HG03280 (cell line): Measurements from ENCODE around the gene MVB12B.

ENCODE experiments used
- ATAC-seq: cut with Tn5 transposase; IDR thresholded peaks from one replicate; pipeline ENCODE4 v1.9.1; 2021; ENCODE audit warnings: mild to moderate bottlenecking, moderate library complexity; ENCODE audit not compliant: unreplicated experiment

MVB12B gene

GRCh38 chr9:126486276-126486675 is 159.6 kb downstream of the MVB12B start:
- no peak for ATAC-seq

GRCh38 chr9:126487856-126488255 is 161.2 kb downstream of the MVB12B start:
- no peak for ATAC-seq

GRCh38 chr9:126488310-126488709 is 161.7 kb downstream of the MVB12B start:
- ATAC-seq = no peak

GRCh38 chr9:126488881-126489404 is 162.3 kb downstream of the MVB12B start:
- ATAC-seq = no peak

- ATAC-seq = no peak
Measured at GRCh38 chr9:126489581-126490213, 163.1 kb downstream of the MVB12B start.

GRCh38 chr9:126490214-126490631 is 163.6 kb downstream of the MVB12B start:
- no peak for ATAC-seq

- ATAC-seq = no peak
Measured at GRCh38 chr9:126490871-126491567, 164.4 kb downstream of the MVB12B start.

GRCh38 chr9:126491568-126491879 is 164.9 kb downstream of the MVB12B start:
- ATAC-seq = no peak

GRCh38 chr9:126491949-126492348 is 165.3 kb downstream of the MVB12B start:
- ATAC-seq = no peak

- no peak for ATAC-seq
Measured at GRCh38 chr9:126494264-126494663, 167.6 kb downstream of the MVB12B start.

- no peak for ATAC-seq
Measured at GRCh38 chr9:126494746-126495145, 168.1 kb downstream of the MVB12B start.

GRCh38 chr9:126495411-126496180 is 169.0 kb downstream of the MVB12B start:
- no peak for ATAC-seq

GRCh38 chr9:126496181-126496576 is 169.6 kb downstream of the MVB12B start:
- ATAC-seq = no peak

- ATAC-seq = no peak
Measured at GRCh38 chr9:126496781-126497659, 170.4 kb downstream of the MVB12B start.

- no peak for ATAC-seq
Measured at GRCh38 chr9:126497660-126498275, 171.1 kb downstream of the MVB12B start.

- no peak for ATAC-seq
Measured at GRCh38 chr9:126498331-126498730, 171.7 kb downstream of the MVB12B start.

GRCh38 chr9:126499005-126499910 is 172.6 kb downstream of the MVB12B start:
- ATAC-seq = peak; percentile 52

GRCh38 chr9:126499911-126500599 is 173.4 kb downstream of the MVB12B start:
- ATAC-seq = no peak
